Loucy (cell line): ENCODE measurements around the gene TEX14.

Source experiments
- H2AFZ ChIP-seq: fragments of 200-600 bp; sonication (generic); 2 replicates; pipeline ENCODE4 v1.6.0; 2016; ENCODE audit warnings: antibody characterized with exemption, mild to moderate bottlenecking, low read length, moderate library complexity
- H3F3A ChIP-seq: fragments of 200-600 bp; 2 replicates; pipeline ENCODE4 v1.6.0; 2016; ENCODE audit warnings: antibody characterized with exemption, low read depth, mild to moderate bottlenecking
- H3K27me3 ChIP-seq: fragments of 200-600 bp; sonication (generic); 2 replicates; pipeline ENCODE4 v1.6.1; 2014; ENCODE audit warnings: low read length, mild to moderate bottlenecking; ENCODE audit not compliant: insufficient read depth, poor library complexity, severe bottlenecking
- H3K36me3 ChIP-seq: fragments of 200-600 bp; sonication (generic); 2 replicates; pipeline ENCODE4 v1.6.1; 2016; ENCODE audit warnings: low read length; ENCODE audit not compliant: insufficient read depth
- H3K4me1 ChIP-seq: fragments of 200-600 bp; sonication (generic); 2 replicates; pipeline ENCODE4 v1.5.1; 2014; ENCODE audit warnings: low read length, mild to moderate bottlenecking; ENCODE audit not compliant: insufficient read depth, poor library complexity, severe bottlenecking
- H3K4me2 ChIP-seq: fragments of 200-600 bp; sonication (generic); 2 replicates; pipeline ENCODE4 v1.6.0; 2014; ENCODE audit warnings: antibody characterized with exemption, low read length, low read depth, mild to moderate bottlenecking; ENCODE audit not compliant: poor library complexity, severe bottlenecking
- H3K4me3 ChIP-seq: fragments of 200-600 bp; sonication (generic); 2 replicates; pipeline ENCODE4 v1.5.1; 2014; ENCODE audit warnings: low read length, mild to moderate bottlenecking, mixed read lengths; ENCODE audit not compliant: poor library complexity, severe bottlenecking
- H3K79me2 ChIP-seq: fragments of 200-600 bp; sonication (generic); 2 replicates; pipeline ENCODE4 v1.6.1; 2014; ENCODE audit warnings: low read length; ENCODE audit not compliant: insufficient read depth
- H3K9ac ChIP-seq: fragments of 200-600 bp; sonication (generic); 2 replicates; pipeline ENCODE4 v1.6.0; 2014; ENCODE audit warnings: mild to moderate bottlenecking, low read depth, low read length, moderate library complexity; ENCODE audit not compliant: poor library complexity, severe bottlenecking
- H3K9me2 ChIP-seq: fragments of 200-600 bp; sonication (generic); replicated peaks from 2 replicates; pipeline ENCODE4 v1.6.1; 2016; ENCODE audit warnings: low read depth, low read length, mixed read lengths
- H3K9me3 ChIP-seq: fragments of 200-600 bp; sonication (generic); 2 replicates; pipeline ENCODE4 v1.6.1; 2014; ENCODE audit warnings: mild to moderate bottlenecking, antibody characterized with exemption, low read length, low read depth; ENCODE audit not compliant: insufficient read depth
- H4K20me1 ChIP-seq: fragments of 200-600 bp; sonication (generic); 2 replicates; pipeline ENCODE4 v1.6.0; 2014; ENCODE audit warnings: antibody characterized with exemption, low read length, mild to moderate bottlenecking; ENCODE audit not compliant: insufficient read depth, poor library complexity, severe bottlenecking
- CTCF ChIP-seq: fragments of 200-600 bp; sonication (generic); conservative IDR thresholded peaks from 2 replicates; pipeline ENCODE4 v1.5.1; 2014; ENCODE audit warnings: mild to moderate bottlenecking, antibody characterized with exemption, low read length
- EZH2phosphoT487 ChIP-seq: fragments of 200-600 bp; IDR thresholded peaks from 2 replicates; pipeline ENCODE4 v1.6.1; 2018; ENCODE audit warnings: antibody characterized with exemption, mild to moderate bottlenecking, moderate library complexity, borderline replicate concordance

Gene TEX14

GRCh38 chr17:58537266-58537665 lies 154.6 kb downstream of the TEX14 start:
- Histone ChIP-seq H3K4me2 (no peak overlapping the region), H3K79me2 (no peaks in the 10 kb centered on the region), H3F3A (no peaks in the 10 kb centered on the region), H2AFZ (no peak overlapping the region), H3K27me3 (no peaks in the 10 kb centered on the region), H3K4me1 (peaks cover 8% of the 10 kb centered on the region), H3K4me3 (no peak overlapping the region), H3K9me3 (no peaks in the 10 kb centered on the region), H3K36me3 (no peaks in the 10 kb centered on the region), H3K9me2 (no peaks in the 10 kb centered on the region), H3K9ac (no peak overlapping the region), H4K20me1 (no peaks in the 10 kb centered on the region)
- TF ChIP-seq CTCF, result no peak

- Histone ChIP-seq H3F3A (no peaks in the 10 kb centered on the region), H3K27me3 (no peaks in the 10 kb centered on the region), H3K9ac (no peak overlapping the region), H4K20me1 (no peaks in the 10 kb centered on the region), H3K4me3 (no peak overlapping the region), H3K79me2 (no peaks in the 10 kb centered on the region), H3K9me2 (no peaks in the 10 kb centered on the region), H3K4me1 (peaks cover 8% of the 10 kb centered on the region), H3K4me2 (no peak overlapping the region), H3K36me3 (no peaks in the 10 kb centered on the region), H3K9me3 (no peaks in the 10 kb centered on the region), H2AFZ (no peak overlapping the region)
- no peak for TF ChIP-seq EZH2phosphoT487
- TF ChIP-seq CTCF, result no peak
Observed at GRCh38 chr17:58536542-58536941, 155.3 kb downstream of the TEX14 start.

GRCh38 chr17:58535431-58535830 lies 156.4 kb downstream of the TEX14 start:
- Histone ChIP-seq H2AFZ (no peak overlapping the region), H3K9me3 (no peaks in the 10 kb centered on the region), H3K4me3 (no peak overlapping the region), H3K36me3 (no peaks in the 10 kb centered on the region), H4K20me1 (no peaks in the 10 kb centered on the region), H3K9ac (no peak overlapping the region), H3K4me1 (peaks cover 8% of the 10 kb centered on the region), H3F3A (no peaks in the 10 kb centered on the region), H3K27me3 (no peaks in the 10 kb centered on the region), H3K4me2 (no peak overlapping the region), H3K79me2 (no peaks in the 10 kb centered on the region), H3K9me2 (no peaks in the 10 kb centered on the region)
- no peak for TF ChIP-seq EZH2phosphoT487
- TF ChIP-seq CTCF, result no peak
